Measurements from ENCODE around the gene EXT2.

EXT2 gene

DNA sequence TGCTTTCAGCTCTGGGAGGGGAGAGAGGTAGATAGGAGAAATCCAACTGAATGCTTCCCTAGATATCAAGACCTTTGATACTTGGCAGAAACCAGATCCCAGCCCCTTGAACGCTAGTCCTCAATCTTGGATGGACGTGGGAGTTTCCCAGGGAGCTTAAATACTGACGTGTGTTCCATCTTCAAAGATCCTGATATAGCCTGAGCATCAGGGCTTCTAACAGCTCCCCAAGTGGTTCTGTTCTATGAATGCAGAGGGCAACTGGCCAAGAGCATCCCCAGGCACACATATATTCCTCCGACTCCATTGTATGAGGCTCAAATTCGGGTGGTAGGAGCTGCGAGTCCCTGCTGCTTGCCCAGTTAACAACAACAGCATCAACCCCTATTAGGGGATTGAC is 38.1 kb upstream of the EXT2 start:
- CTCF ChIA-PET: interaction anchor here (0.6 kb wide), 1 partner anchor 19 kb away, joined by 3 read pairs; no protein-coding TSS in a partner anchor
- no peak for TF ChIP-seq PKNOX1 (IDR thresholded peaks at IDR 0.05)
- TF ChIP-seq LEF1 (IDR thresholded peaks at IDR 0.05; ENCODE audit: borderline replicate concordance): no peak
- no peak for TF ChIP-seq FOXM1 (IDR thresholded peaks at IDR 0.05; ENCODE audit: borderline replicate concordance)
- no peak for TF ChIP-seq HDGF (IDR thresholded peaks at IDR 0.05; ENCODE audit: borderline replicate concordance)
- no peak for TF ChIP-seq ELF4 (IDR thresholded peaks at IDR 0.05)
- no peak for TF ChIP-seq FOXA1 (IDR thresholded peaks at IDR 0.05)
- no peak for TF ChIP-seq SUZ12 (IDR thresholded peaks at IDR 0.05)
- TF ChIP-seq TARDBP (IDR thresholded peaks at IDR 0.05): no peak
- TF ChIP-seq ARNT (IDR thresholded peaks at IDR 0.05): no peak
- no peak for TF ChIP-seq CTBP1 (IDR thresholded peaks at IDR 0.05; ENCODE audit: borderline replicate concordance)
- TF ChIP-seq FOXK2 (IDR thresholded peaks at IDR 0.05): no peak
- no peak for TF ChIP-seq SP1 (IDR thresholded peaks at IDR 0.05)
- no peak for TF ChIP-seq ZNF384 (IDR thresholded peaks at IDR 0.05)
- no peak for TF ChIP-seq BHLHE40 (IDR thresholded peaks at IDR 0.05; ENCODE audit: borderline replicate concordance)
- TF ChIP-seq L3MBTL2 (conservative IDR thresholded peaks at IDR 0.05): no peak
- POLR2A ChIA-PET: interaction anchor here (1.6 kb wide), 1 partner anchor 9 kb away, joined by 5 read pairs; the partner anchor contains the start of gene ACCS
- no peak for DNase-seq (ENCODE audit: extremely low spot score)

DNA sequence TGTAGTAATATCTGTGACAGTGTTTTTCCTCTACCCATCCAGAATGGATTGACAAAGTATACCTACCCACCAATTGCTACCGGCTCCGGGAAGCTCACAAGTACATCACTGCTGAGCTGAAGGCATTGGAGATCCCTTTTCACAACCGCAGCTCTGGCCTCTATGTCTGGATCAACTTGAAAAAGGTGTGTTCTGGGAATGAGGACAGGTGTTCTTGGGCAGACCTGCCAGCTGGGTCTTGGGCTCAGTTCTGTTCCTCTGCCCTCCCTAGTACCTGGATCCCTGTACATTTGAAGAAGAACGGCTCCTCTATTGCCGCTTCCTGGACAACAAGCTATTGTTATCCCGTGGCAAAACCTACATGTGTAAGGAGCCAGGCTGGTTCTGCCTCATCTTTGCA is 37.2 kb upstream of the EXT2 start:
- TF ChIP-seq SUZ12 (IDR thresholded peaks at IDR 0.05): no peak
- DNase-seq (ENCODE audit: extremely low spot score): no peak
- ChIA-PET POLR2A (interaction anchor here (0.8 kb wide), 1 partner anchor 116 kb away, joined by 3 read pairs; no protein-coding TSS in a partner anchor), CTCF (no interaction called here)

DNA sequence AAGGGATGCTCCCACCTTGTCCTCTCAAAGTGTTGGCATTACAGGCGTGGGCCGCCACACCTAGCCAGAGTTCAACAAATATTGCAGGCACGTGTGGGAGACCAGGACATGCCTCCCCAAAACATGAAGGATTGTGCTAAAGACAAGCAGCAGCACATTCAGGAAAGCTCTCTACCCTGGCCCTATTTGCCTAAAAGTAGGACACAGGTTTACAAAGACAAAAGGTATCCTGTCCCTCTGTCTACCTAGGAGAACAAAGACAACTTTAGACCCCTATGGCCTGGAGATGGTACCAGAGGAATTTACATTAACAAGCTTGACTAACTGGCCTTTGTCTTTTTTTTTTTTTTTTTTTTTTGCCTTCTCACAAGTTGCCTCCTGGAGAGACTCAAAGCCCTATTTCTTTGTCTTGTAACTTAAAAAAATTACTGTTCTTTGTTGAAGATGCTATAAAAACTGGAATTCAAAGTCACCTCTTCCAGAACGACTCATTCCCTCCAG is 30.3 kb upstream of the EXT2 start:
- CTCF ChIA-PET: no interaction called here
- POLR2A ChIA-PET: no interaction called here
- no peak for TF ChIP-seq SP1 (IDR thresholded peaks at IDR 0.05)
- TF ChIP-seq FOXM1 (IDR thresholded peaks at IDR 0.05; ENCODE audit: borderline replicate concordance): no peak
- no peak for TF ChIP-seq ARNT (IDR thresholded peaks at IDR 0.05)
- no peak for TF ChIP-seq CTBP1 (IDR thresholded peaks at IDR 0.05; ENCODE audit: borderline replicate concordance)
- no peak for TF ChIP-seq PKNOX1 (IDR thresholded peaks at IDR 0.05)
- no peak for TF ChIP-seq LEF1 (IDR thresholded peaks at IDR 0.05; ENCODE audit: borderline replicate concordance)
- no peak for DNase-seq (ENCODE audit: extremely low spot score)

DNA sequence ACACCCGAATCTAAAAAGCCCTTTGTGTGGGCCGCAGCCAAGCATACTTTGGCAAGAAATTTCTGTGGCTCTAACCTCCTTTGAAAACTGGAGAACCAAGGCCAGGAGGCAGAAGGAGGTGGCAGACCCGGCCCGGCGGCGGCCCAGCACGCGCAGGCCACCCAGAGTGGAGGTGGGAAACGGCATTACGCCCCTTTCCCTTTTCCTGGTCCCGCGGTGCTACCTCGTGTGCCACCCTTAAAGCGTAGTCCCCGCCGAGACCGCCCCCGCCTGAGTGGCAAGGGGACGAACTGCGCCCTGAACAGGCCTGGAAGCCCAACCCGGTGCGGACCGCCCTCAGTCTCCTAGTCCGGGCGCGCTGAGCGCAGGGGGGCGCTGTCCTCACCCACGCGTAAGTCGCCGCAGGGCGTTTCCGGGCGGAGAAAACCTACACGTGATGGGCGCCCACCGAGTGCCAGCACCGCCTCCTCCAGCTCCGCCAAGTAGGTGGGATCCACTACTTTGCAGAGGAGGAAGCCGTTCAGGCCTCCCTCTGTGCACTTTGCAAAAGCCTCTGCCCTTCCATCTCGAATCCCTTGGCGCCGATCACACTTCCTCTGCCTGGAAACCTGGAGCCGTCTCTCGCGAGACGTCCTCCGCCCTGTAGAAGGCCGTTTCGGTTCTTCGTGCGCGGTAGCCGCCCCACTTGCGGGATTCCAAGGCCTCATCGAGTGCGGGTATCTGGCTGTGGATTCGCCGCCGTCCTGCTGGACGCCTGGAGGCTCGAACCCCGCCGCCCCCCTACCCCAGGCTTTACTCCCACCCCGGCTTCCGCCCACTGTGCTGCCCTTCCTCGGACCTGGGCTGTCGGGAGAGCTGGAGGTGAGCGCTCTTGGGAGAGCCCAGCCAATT is 29.4 kb upstream of the EXT2 start, which contains the start of gene ACCS:
Gene ACCS, plus strand, starts transcription at position 430 of the 891 bp plus-strand sequence. CDS start 1,358 bp downstream, outside the sequence.
- DNase-seq (ENCODE audit: extremely low spot score): peak; percentile 87
- TF ChIP-seq FOXK2 (IDR thresholded peaks at IDR 0.05): no peak
- peak; percentile 90 for TF ChIP-seq L3MBTL2 (conservative IDR thresholded peaks at IDR 0.05)
- peak; percentile 74; the same call in 1 of the 2 replicates for TF ChIP-seq TARDBP (IDR thresholded peaks at IDR 0.05)
- no peak for TF ChIP-seq SUZ12 (IDR thresholded peaks at IDR 0.05)
- TF ChIP-seq HDGF (IDR thresholded peaks at IDR 0.05; ENCODE audit: borderline replicate concordance): no peak
- TF ChIP-seq BHLHE40 (IDR thresholded peaks at IDR 0.05; ENCODE audit: borderline replicate concordance): no peak
- TF ChIP-seq ZNF384 (IDR thresholded peaks at IDR 0.05): no peak
- no peak for TF ChIP-seq ARNT (IDR thresholded peaks at IDR 0.05)
- no peak for TF ChIP-seq FOXA1 (IDR thresholded peaks at IDR 0.05)
- peak; percentile 67 for TF ChIP-seq CTBP1 (IDR thresholded peaks at IDR 0.05; ENCODE audit: borderline replicate concordance)
- TF ChIP-seq NFRKB (IDR thresholded peaks at IDR 0.05): no peak
- no peak for TF ChIP-seq LEF1 (IDR thresholded peaks at IDR 0.05; ENCODE audit: borderline replicate concordance)
- TF ChIP-seq PKNOX1 (IDR thresholded peaks at IDR 0.05): peak; percentile 67
- peak; percentile 50 for TF ChIP-seq ELF4 (IDR thresholded peaks at IDR 0.05)
- no peak for TF ChIP-seq SP1 (IDR thresholded peaks at IDR 0.05)
- no peak for TF ChIP-seq FOXM1 (IDR thresholded peaks at IDR 0.05; ENCODE audit: borderline replicate concordance)
- ChIA-PET POLR2A (interaction anchor here (0.5 to 1.4 kb wide), 3 partner anchors 9 to 128 kb away, joined by 3 to 5 read pairs (median 3); no protein-coding TSS in a partner anchor), CTCF (interaction anchor here (0.6 kb wide), 2 partner anchors 18 to 139 kb away, joined by 3 read pairs; no protein-coding TSS in a partner anchor)

DNA sequence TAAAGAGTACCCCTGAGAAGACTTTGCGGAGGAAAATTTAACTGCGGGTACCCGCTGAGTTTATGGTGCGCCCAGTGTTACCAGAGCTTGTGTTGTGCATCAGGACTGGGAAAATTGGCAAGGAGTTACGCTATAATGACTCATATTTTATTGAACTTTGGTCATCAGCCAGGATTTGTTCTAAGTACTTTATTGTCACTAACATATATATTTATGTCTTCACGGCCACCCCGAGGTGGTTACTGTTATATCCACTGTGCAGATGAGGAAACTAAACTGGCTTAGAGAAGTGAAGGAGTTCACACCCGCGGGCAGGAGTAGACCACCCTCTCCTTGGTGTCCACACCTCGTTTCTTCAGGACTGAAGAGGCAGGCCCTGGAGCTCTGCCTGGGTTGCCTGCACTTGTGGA is 28.7 kb upstream of the EXT2 start:
- peak; percentile 28 for DNase-seq (ENCODE audit: extremely low spot score)
- POLR2A ChIA-PET: interaction anchor here (1.0 to 1.4 kb wide), 2 partner anchors 10 to 129 kb away, joined by 3 to 5 read pairs; no protein-coding TSS in a partner anchor
- TF ChIP-seq L3MBTL2 (conservative IDR thresholded peaks at IDR 0.05) (no peak), FOXK2 (IDR thresholded peaks at IDR 0.05) (no peak), ELF4 (IDR thresholded peaks at IDR 0.05) (no peak), SP1 (IDR thresholded peaks at IDR 0.05) (no peak), HDGF (IDR thresholded peaks at IDR 0.05; ENCODE audit: borderline replicate concordance) (no peak), PKNOX1 (IDR thresholded peaks at IDR 0.05) (no peak), SUZ12 (IDR thresholded peaks at IDR 0.05) (no peak), NFRKB (IDR thresholded peaks at IDR 0.05) (no peak), LEF1 (IDR thresholded peaks at IDR 0.05; ENCODE audit: borderline replicate concordance) (no peak), CTBP1 (IDR thresholded peaks at IDR 0.05; ENCODE audit: borderline replicate concordance) (no peak), FOXA1 (IDR thresholded peaks at IDR 0.05) (no peak), TARDBP (IDR thresholded peaks at IDR 0.05) (no peak), ZNF384 (IDR thresholded peaks at IDR 0.05) (no peak), ARNT (IDR thresholded peaks at IDR 0.05) (no peak), FOXM1 (IDR thresholded peaks at IDR 0.05; ENCODE audit: borderline replicate concordance) (no peak), BHLHE40 (IDR thresholded peaks at IDR 0.05; ENCODE audit: borderline replicate concordance) (no peak)
- CTCF ChIA-PET: interaction anchor here (0.6 kb wide), 2 partner anchors 18 to 139 kb away, joined by 3 read pairs; no protein-coding TSS in a partner anchor

Measured in HEK293T (cell line).